ENCODE results near the gene LGALS4. TPM values are rescaled to one million over a fixed set of nuclear protein-coding genes. Genes with fewer than 3 reads are reported as not detected.
"Not testable (repeated sequence)": the region's sequence is repeated elsewhere in the genome, so short reads cannot be mapped to it uniquely, and the experiment has no call there.

The LGALS4 gene
- polyA plus RNA-seq, 3 donors from 2014 or later: not detected

- no peaks in the 10 kb centered on the region for H3K9me3 Mint-ChIP-seq
- peaks cover 2 to 5% of the 10 kb centered on the region in 2 donors for H3K4me1 Mint-ChIP-seq
- peaks cover 0 to 3% (median 0%) of the 10 kb centered on the region in 3 donors for H3K27me3 Mint-ChIP-seq (ENCODE audit: low read depth in 3 of 3)
- peaks cover 4 to 16% (median 5%) of the 10 kb centered on the region in 3 donors for H3K36me3 Mint-ChIP-seq
- no peak for DNase-seq
- no peak overlapping the region for H3K4me3 Mint-ChIP-seq
- H3K27ac Mint-ChIP-seq: no peak overlapping the region
Measured at GRCh38 chr19:38808741-38809140, 4.0 kb downstream of the LGALS4 start.

- not testable (repeated sequence) for H3K27me3 Mint-ChIP-seq (ENCODE audit: low read depth in 3 of 3); H3K4me3 Mint-ChIP-seq; H3K9me3 Mint-ChIP-seq; H3K4me1 Mint-ChIP-seq; DNase-seq
- Mint-ChIP-seq H3K36me3 (peaks cover 4 to 16% (median 5%) of the 10 kb centered on the region in 3 donors), H3K27ac (peak overlapping the region in 1 of 6 donors; percentile 67)
Measured at GRCh38 chr19:38807374-38808098, 5.2 kb downstream of the LGALS4 start.

GRCh38 chr19:38806371-38806770 is 6.4 kb downstream of the LGALS4 start:
- H3K4me3 Mint-ChIP-seq: no peak overlapping the region
- peaks cover 0 to 3% (median 0%) of the 10 kb centered on the region in 3 donors for H3K27me3 Mint-ChIP-seq (ENCODE audit: low read depth in 3 of 3)
- peaks cover 2 to 5% of the 10 kb centered on the region in 2 donors for H3K4me1 Mint-ChIP-seq
- DNase-seq: no peak
- no peaks in the 10 kb centered on the region for H3K9me3 Mint-ChIP-seq
- H3K36me3 Mint-ChIP-seq: peaks cover 4 to 16% (median 5%) of the 10 kb centered on the region in 3 donors
- no peak overlapping the region for H3K27ac Mint-ChIP-seq

- DNase-seq: no peak
- peaks cover 4 to 16% (median 5%) of the 10 kb centered on the region in 3 donors for H3K36me3 Mint-ChIP-seq
- H3K27me3 Mint-ChIP-seq (ENCODE audit: low read depth in 3 of 3): peaks cover 0 to 3% (median 0%) of the 10 kb centered on the region in 3 donors
- peaks cover 2 to 5% of the 10 kb centered on the region in 2 donors for H3K4me1 Mint-ChIP-seq
- H3K9me3 Mint-ChIP-seq: no peaks in the 10 kb centered on the region
- peak overlapping the region in 2 of 6 donors; percentile 51 to 80 for H3K27ac Mint-ChIP-seq
- no peak overlapping the region for H3K4me3 Mint-ChIP-seq
Measured at GRCh38 chr19:38805180-38805579, 7.6 kb downstream of the LGALS4 start.

- Mint-ChIP-seq H3K4me1 (peaks cover 2 to 5% of the 10 kb centered on the region in 2 donors), H3K27ac (peak overlapping the region in 1 of 6 donors; percentile 64), H3K4me3 (no peak overlapping the region), H3K36me3 (peaks cover 4 to 15% (median 10%) of the 10 kb centered on the region in 3 donors), H3K27me3 (ENCODE audit: low read depth in 3 of 3) (peaks cover 0 to 3% (median 0%) of the 10 kb centered on the region in 3 donors), H3K9me3 (no peaks in the 10 kb centered on the region)
- DNase-seq: no peak
Measured at GRCh38 chr19:38803543-38803942, 9.2 kb downstream of the LGALS4 start.

- Mint-ChIP-seq H3K4me3 (no peak overlapping the region), H3K36me3 (peaks cover 4 to 10% (median 10%) of the 10 kb centered on the region in 3 donors), H3K27me3 (ENCODE audit: low read depth in 3 of 3) (no peaks in the 10 kb centered on the region), H3K4me1 (peaks cover 2 to 5% of the 10 kb centered on the region in 2 donors), H3K9me3 (no peaks in the 10 kb centered on the region), H3K27ac (no peak overlapping the region)
- DNase-seq: no peak
Measured at GRCh38 chr19:38801359-38802095, 11.2 kb downstream of the LGALS4 start.

GRCh38 chr19:38800577-38801347 is 12.0 kb downstream of the LGALS4 start:
- Mint-ChIP-seq H3K4me3 (no peak overlapping the region), H3K27ac (no peak overlapping the region), H3K4me1 (peaks cover 2 to 5% of the 10 kb centered on the region in 2 donors), H3K9me3 (no peaks in the 10 kb centered on the region), H3K36me3 (peaks cover 4 to 10% (median 10%) of the 10 kb centered on the region in 3 donors), H3K27me3 (ENCODE audit: low read depth in 3 of 3) (no peaks in the 10 kb centered on the region)
- no peak for DNase-seq

- no peaks in the 10 kb centered on the region for H3K27me3 Mint-ChIP-seq (ENCODE audit: low read depth in 3 of 3)
- H3K4me3 Mint-ChIP-seq: no peak overlapping the region
- H3K27ac Mint-ChIP-seq: no peak overlapping the region
- no peak for DNase-seq
- H3K4me1 Mint-ChIP-seq: peaks cover 0 to under 1% of the 10 kb centered on the region in 2 donors
- H3K36me3 Mint-ChIP-seq: peaks cover 0 to 7% (median 4%) of the 10 kb centered on the region in 3 donors
- H3K9me3 Mint-ChIP-seq: no peaks in the 10 kb centered on the region
Measured at GRCh38 chr19:38799104-38799503, 13.6 kb downstream of the LGALS4 start.

- not testable (repeated sequence) for H3K4me3 Mint-ChIP-seq; DNase-seq; H3K27ac Mint-ChIP-seq; H3K9me3 Mint-ChIP-seq; H3K36me3 Mint-ChIP-seq; H3K27me3 Mint-ChIP-seq (ENCODE audit: low read depth in 3 of 3)
- H3K4me1 Mint-ChIP-seq: peaks cover 4 to 14% of the 10 kb centered on the region in 2 donors
Measured at GRCh38 chr19:38797781-38798180, 15.0 kb downstream of the LGALS4 start.

- Mint-ChIP-seq H3K9me3 (no peaks in the 10 kb centered on the region), H3K4me3 (no peak overlapping the region), H3K36me3 (peaks cover 0 to 5% (median 4%) of the 10 kb centered on the region in 3 donors), H3K4me1 (peaks cover 6 to 16% of the 10 kb centered on the region in 2 donors), H3K27me3 (ENCODE audit: low read depth in 3 of 3) (no peaks in the 10 kb centered on the region), H3K27ac (no peak overlapping the region)
- DNase-seq: no peak
Measured at GRCh38 chr19:38796154-38796553, 16.6 kb downstream of the LGALS4 start.

GRCh38 chr19:38795549-38795948 is 17.2 kb downstream of the LGALS4 start:
- H3K27me3 Mint-ChIP-seq (ENCODE audit: low read depth in 3 of 3): no peaks in the 10 kb centered on the region
- H3K27ac Mint-ChIP-seq: no peak overlapping the region
- peaks cover 6 to 16% of the 10 kb centered on the region in 2 donors for H3K4me1 Mint-ChIP-seq
- no peaks in the 10 kb centered on the region for H3K9me3 Mint-ChIP-seq
- no peak for DNase-seq
- H3K4me3 Mint-ChIP-seq: no peak overlapping the region
- H3K36me3 Mint-ChIP-seq: peaks cover 0 to 5% (median 4%) of the 10 kb centered on the region in 3 donors

- DNase-seq: no peak
- H3K36me3 Mint-ChIP-seq: no peaks in the 10 kb centered on the region
- peak overlapping the region in 3 of 5 donors; percentile 47 to 82 (median 65) for H3K4me3 Mint-ChIP-seq
- peaks cover 6 to 16% of the 10 kb centered on the region in 2 donors for H3K4me1 Mint-ChIP-seq
- H3K9me3 Mint-ChIP-seq: no peaks in the 10 kb centered on the region
- peak overlapping the region in 1 of 6 donors; percentile 83 for H3K27ac Mint-ChIP-seq
- H3K27me3 Mint-ChIP-seq (ENCODE audit: low read depth in 3 of 3): no peaks in the 10 kb centered on the region
Measured at GRCh38 chr19:38793671-38794070, 19.1 kb downstream of the LGALS4 start.

GRCh38 chr19:38793177-38793576 is 19.6 kb downstream of the LGALS4 start:
- Mint-ChIP-seq H3K9me3 (no peaks in the 10 kb centered on the region), H3K4me1 (peaks cover 6 to 16% of the 10 kb centered on the region in 2 donors), H3K4me3 (peak overlapping the region; percentile 47 to 82 (median 65)), H3K36me3 (no peaks in the 10 kb centered on the region), H3K27me3 (ENCODE audit: low read depth in 3 of 3) (peaks cover 0 to under 1% (median 0%) of the 10 kb centered on the region in 3 donors), H3K27ac (peak overlapping the region in 3 of 6 donors; percentile 12 to 83 (median 69))
- DNase-seq: no peak
